ENCODE results near the gene AARSD1. TPM values are rescaled to one million over a fixed set of nuclear protein-coding genes. Genes with fewer than 3 reads are reported as not detected.
"Not testable (repeated sequence)": the region's sequence is repeated elsewhere in the genome, so short reads cannot be mapped to it uniquely, and the experiment has no call there.

The AARSD1 gene
- total and polyA plus RNA-seq, 2 donors (not counting 3 experiments of a cell fraction or from before 2014, with no cell fraction given) = 42.8 to 53.2 TPM

- ChIA-PET CTCF (interaction anchor here (1.1 to 1.8 kb wide), 6 partner anchors 9 to 78 kb away, joined by 3 to 10 read pairs (median 4); partner anchors contain the start of gene RPL27), POLR2A (no interaction called here)
- TF ChIP-seq FOS (IDR thresholded peaks at IDR 0.05; ENCODE audit: borderline replicate concordance, insufficient read depth, low read length) = no peak
- TF ChIP-seq GATA2 (IDR thresholded peaks at IDR 0.05; ENCODE audit: insufficient read depth, insufficient read length, low read depth, low read length) = no peak
- no peak for TF ChIP-seq POLR2AphosphoS5 (IDR thresholded peaks at IDR 0.05; ENCODE audit: insufficient read depth, low read depth, low read length)
- no peak for TF ChIP-seq EZH2 (IDR thresholded peaks at IDR 0.05; ENCODE audit: borderline replicate concordance, low read depth, low read length, severe bottlenecking)
- no peak for TF ChIP-seq JUN (IDR thresholded peaks at IDR 0.05; ENCODE audit: borderline replicate concordance, insufficient read depth, insufficient read length, low read depth)
- no peak for TF ChIP-seq CTCF (IDR thresholded peaks at IDR 0.05; ENCODE audit: extremely low read depth in 1 of 2, insufficient read depth in 1 of 2, low read depth in 1 of 2, low read length in 2 of 2)
- TF ChIP-seq MYC (IDR thresholded peaks at IDR 0.05; ENCODE audit: low read depth, low read length) = no peak
- no peak for TF ChIP-seq POLR2A (IDR thresholded peaks at IDR 0.05; ENCODE audit: low read depth, low read length)
- TF ChIP-seq, protein P1, sequence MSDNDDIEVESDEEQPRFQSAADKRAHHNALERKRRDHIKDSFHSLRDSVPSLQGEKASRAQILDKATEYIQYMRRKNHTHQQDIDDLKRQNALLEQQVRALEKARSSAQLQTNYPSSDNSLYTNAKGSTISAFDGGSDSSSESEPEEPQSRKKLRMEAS (IDR thresholded peaks at IDR 0.05; ENCODE audit: insufficient read depth, insufficient read length) = no peak
- dilution Hi-C loops (cut with MboI; ENCODE audit: extremely low pct_ligation_motif_present, low sequenced_read_pairs) (no loop called here), intact Hi-C loops (cut with micrococcal nuclease) (no loop called here)
- no peak for DNase-seq (ENCODE audit: low read depth, low spot score)
- no peaks in the 10 kb centered on the region for H3K79me2 ChIP-seq (ENCODE audit: control insufficient read depth, insufficient read depth, low read length)
- no peak overlapping the region for H3K9ac ChIP-seq (replicated peaks; ENCODE audit: extremely low read depth, insufficient read depth, low read length)
- no peak overlapping the region for H3K4me2 ChIP-seq (ENCODE audit: insufficient read depth, low read length)
- FAIRE-seq = no peak
- no peak overlapping the region for H3K4me3 ChIP-seq (replicated peaks in 1 of 3; ENCODE audit: insufficient read depth in 1 of 3, low read depth in 1 of 3, low read length in 3 of 3)
- no peak overlapping the region for H2AFZ ChIP-seq (ENCODE audit: low read depth, low read length)
- H3K9me1 ChIP-seq (replicated peaks; ENCODE audit: control insufficient read depth, extremely low read depth, insufficient read depth, low read length) = no peaks in the 10 kb centered on the region
- no peaks in the 10 kb centered on the region for H3K9me3 ChIP-seq (replicated peaks; ENCODE audit: control insufficient read depth, insufficient read depth, low read length)
- H4K20me1 ChIP-seq (replicated peaks; ENCODE audit: control insufficient read depth, extremely low read depth, insufficient read depth, low read length) = no peaks in the 10 kb centered on the region
- peaks cover 10% of the 10 kb centered on the region for H3K4me1 ChIP-seq (ENCODE audit: control insufficient read depth, extremely low read depth, insufficient read depth, low read length)
- BruUV-seq (replicated peaks) = no TSS peak
- H3K36me3 ChIP-seq (ENCODE audit: control insufficient read depth in 2 of 2, extremely low read depth in 1 of 2, insufficient read depth in 2 of 2, low read length in 2 of 2) = no peaks in the 10 kb centered on the region
- H3K27me3 ChIP-seq (ENCODE audit: control insufficient read depth in 2 of 2, insufficient read depth in 2 of 2, low read length in 2 of 2) = peaks cover 3 to 5% of the 10 kb centered on the region in 2 experiments
- no peak overlapping the region for H3K27ac ChIP-seq (ENCODE audit: insufficient read depth, low read depth, low read length)
Measured at GRCh38 chr17:42920106-42920900, 44.0 kb downstream of the AARSD1 start.

- H4K20me1 ChIP-seq (replicated peaks; ENCODE audit: control insufficient read depth, extremely low read depth, insufficient read depth, low read length); intact Hi-C loops (cut with micrococcal nuclease); dilution Hi-C loops (cut with MboI; ENCODE audit: extremely low pct_ligation_motif_present, low sequenced_read_pairs); H3K9me3 ChIP-seq (replicated peaks; ENCODE audit: control insufficient read depth, insufficient read depth, low read length); FAIRE-seq; H3K4me1 ChIP-seq (ENCODE audit: control insufficient read depth, extremely low read depth, insufficient read depth, low read length); H3K9ac ChIP-seq (replicated peaks; ENCODE audit: extremely low read depth, insufficient read depth, low read length); POLR2A ChIA-PET; H3K79me2 ChIP-seq (ENCODE audit: control insufficient read depth, insufficient read depth, low read length); H3K9me1 ChIP-seq (replicated peaks; ENCODE audit: control insufficient read depth, extremely low read depth, insufficient read depth, low read length); H2AFZ ChIP-seq (ENCODE audit: low read depth, low read length); H3K27ac ChIP-seq (ENCODE audit: insufficient read depth, low read depth, low read length); H3K4me2 ChIP-seq (ENCODE audit: insufficient read depth, low read length); H3K27me3 ChIP-seq (ENCODE audit: control insufficient read depth in 2 of 2, insufficient read depth in 2 of 2, low read length in 2 of 2); H3K36me3 ChIP-seq (ENCODE audit: control insufficient read depth in 2 of 2, extremely low read depth in 1 of 2, insufficient read depth in 2 of 2, low read length in 2 of 2); BruUV-seq (replicated peaks); DNase-seq (ENCODE audit: low read depth, low spot score); H3K4me3 ChIP-seq (replicated peaks in 1 of 3; ENCODE audit: insufficient read depth in 1 of 3, low read depth in 1 of 3, low read length in 3 of 3): not testable (repeated sequence)
- CTCF ChIA-PET = interaction anchor here (0.8 to 1.9 kb wide), 7 partner anchors 8 to 105 kb away, joined by 3 to 11 read pairs (median 4); partner anchors contain the start of gene RPL27
Measured at GRCh38 chr17:42919522-42920077, 44.7 kb downstream of the AARSD1 start.

Measured in endothelial cell of umbilical vein (primary cell).